Stimulated activated CD4-positive, alpha-beta T cell treated with anti-CD3 and anti-CD28 coated beads, Interleukin-2, amount 100 ng/mL, for 24 hours (primary cell): ENCODE results near the gene TMEM208.
A peak's percentile ranks its signal among the peaks of the same experiment; 100 is the strongest.

ENCODE experiments used
- DNase-seq, 2 donors: peaks; one replicate each; pipeline ENCODE4 v3.0.0-alpha.2; 2020

Gene TMEM208

GRCh38 chr16:67237396-67238277 lies 10.7 kb downstream of the TMEM208 start:
- no peak for DNase-seq

DNA sequence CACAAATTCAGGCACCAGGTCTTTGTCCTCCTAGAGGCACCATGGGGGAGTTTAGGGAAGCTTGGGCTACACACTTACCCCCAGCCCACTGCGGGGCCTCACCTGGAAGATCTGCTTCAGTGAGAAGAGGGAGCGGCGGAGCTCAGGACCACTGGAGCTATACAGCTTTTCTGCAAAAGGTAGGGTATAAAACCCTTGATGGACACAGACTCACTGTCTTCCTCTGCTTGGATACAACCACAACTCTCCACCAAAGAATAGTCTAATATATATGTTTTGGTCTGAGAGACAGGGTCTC lies 11.3 kb downstream of the TMEM208 start:
- DNase-seq = no peak

- no peak for DNase-seq
Observed at GRCh38 chr16:67238806-67239470, 12.0 kb downstream of the TMEM208 start.

- DNase-seq = no peak
Observed at GRCh38 chr16:67240506-67240905, 13.6 kb downstream of the TMEM208 start.

- no peak for DNase-seq
Observed at GRCh38 chr16:67241008-67241900, 14.3 kb downstream of the TMEM208 start.

DNA sequence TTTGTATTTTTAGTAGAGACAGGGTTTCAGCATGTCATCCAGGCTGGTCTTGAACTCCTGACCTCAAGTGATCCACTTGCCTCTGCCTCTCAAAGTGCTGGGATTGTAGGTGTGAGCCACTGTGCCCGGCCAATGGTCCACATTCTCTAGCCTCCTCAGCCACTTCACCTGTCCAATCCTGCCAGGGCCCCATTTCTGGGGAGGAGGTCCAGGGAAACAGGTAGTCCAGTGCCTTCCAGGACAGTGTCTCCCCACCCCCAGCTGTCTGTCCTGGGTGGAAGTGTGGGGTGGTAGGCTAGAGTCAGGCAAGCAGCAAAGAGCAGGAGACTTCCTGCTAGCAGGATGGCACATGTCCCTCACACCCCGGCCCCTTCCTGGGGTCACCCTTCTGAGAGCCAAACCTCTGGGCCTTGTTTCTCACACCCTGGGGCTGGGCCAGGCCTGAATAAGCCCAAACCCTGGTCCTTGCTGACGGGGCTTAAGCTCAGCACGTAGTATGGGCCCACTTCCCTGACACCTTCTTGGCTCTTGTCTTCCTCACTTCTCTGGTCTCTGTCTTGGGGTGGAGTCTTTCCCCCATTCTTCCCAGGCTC lies 15.3 kb downstream of the TMEM208 start:
- no peak for DNase-seq

DNA sequence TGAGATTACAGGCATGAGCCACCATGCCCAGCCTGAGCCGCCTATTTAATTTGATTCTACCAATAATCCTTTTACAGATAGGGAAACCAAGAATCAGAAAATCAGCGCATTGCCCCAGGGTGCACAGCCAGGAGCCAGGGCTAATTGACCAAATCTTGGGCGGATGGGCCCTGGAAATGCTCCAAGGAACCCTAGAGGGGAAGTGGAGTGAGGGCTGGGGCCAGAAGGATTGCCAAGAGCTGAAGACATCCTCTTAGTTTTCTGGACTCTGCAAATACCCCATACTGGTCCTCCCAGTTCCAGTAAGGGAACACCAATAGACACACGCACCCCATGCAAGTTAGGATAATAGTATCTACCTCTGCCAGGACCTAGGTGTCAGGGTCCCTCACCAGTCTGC lies 16.6 kb downstream of the TMEM208 start:
- DNase-seq = no peak

GRCh38 chr16:67244387-67245185 lies 17.7 kb downstream of the TMEM208 start:
- DNase-seq = peak; percentile 76 to 78

- DNase-seq = no peak
Observed at GRCh38 chr16:67245186-67245585, 18.3 kb downstream of the TMEM208 start.

DNA sequence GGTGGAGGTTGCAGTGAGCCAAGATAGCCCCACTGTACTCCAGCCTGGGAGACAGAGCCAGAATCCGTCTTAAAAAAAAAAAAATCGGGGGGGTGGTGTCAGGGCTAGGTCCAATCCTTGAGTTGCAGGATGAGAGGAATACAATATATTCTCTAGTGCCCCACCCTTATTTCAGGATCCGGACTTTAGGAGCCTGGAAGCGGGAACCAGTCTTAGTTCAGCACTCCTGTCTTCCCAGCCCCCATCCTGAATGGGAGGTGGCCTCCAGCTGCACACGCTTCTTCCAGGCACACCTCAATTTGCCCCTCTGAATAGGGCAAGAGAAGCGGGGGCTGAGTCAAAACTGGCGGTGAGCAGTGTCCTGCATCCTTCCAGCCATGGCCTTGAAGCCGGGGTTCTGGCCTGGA lies 18.7 kb downstream of the TMEM208 start:
- no peak for DNase-seq

- peak; percentile 51 to 68 for DNase-seq
Observed at GRCh38 chr16:67246081-67246755, 19.3 kb downstream of the TMEM208 start.

GRCh38 chr16:67246756-67247191 lies 19.8 kb downstream of the TMEM208 start:
- peak in 1 of 2 donors; percentile 29 for DNase-seq

DNA sequence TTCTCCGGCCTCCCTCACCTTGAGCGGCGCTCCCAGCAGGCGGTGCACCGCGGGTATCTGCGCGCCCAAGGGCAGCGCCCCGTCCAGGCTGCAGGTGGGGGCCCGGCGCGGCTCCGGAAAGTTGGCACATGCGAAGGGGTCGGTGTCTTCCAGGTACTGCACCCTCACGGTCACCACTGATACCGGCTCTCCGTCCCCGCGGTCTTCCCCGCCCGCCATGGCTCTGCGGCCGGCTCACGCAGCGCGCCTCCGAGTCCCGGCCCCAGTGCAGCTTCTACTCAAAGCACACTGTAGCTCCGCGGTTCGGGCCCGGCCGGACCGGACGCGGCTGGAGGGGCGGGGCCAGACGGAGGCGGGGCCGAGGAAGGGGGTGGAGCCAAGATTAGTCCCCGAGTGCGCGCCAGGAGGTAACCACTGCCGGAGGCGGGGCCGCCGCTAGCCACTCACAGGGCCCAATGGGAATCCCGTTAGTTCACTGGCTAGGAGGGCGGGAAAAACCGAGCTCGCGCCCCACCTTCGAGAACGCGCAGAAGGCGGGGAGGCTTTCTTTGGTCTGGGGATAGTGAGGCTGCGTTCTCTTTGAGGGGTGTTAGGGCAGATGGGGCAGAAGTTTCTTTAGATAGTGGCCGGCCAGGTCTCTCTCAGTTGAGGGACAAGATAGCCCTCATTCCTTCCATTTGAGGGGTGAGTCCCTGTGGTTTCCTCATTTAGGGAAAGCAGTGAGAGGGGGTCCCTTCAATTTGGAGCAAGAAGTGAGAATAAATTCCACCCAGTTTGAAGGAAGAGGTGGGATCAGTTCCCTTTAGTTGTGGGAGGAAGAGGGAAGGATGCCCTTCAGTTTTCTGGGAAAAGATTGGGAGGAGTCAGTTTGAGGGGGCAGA lies 20.5 kb downstream of the TMEM208 start, which contains the start of gene FHOD1:
Gene FHOD1, minus strand, starts transcription at position 290 of the 881 bp plus-strand sequence. Its CDS starts 71 bp downstream, at position 219.
- peak; percentile 97 to 100 for DNase-seq

- DNase-seq = no peak
Observed at GRCh38 chr16:67248073-67248400, 21.1 kb downstream of the TMEM208 start.

GRCh38 chr16:67248401-67249177 lies 21.7 kb downstream of the TMEM208 start, which contains the start of gene SLC9A5:
Gene SLC9A5 (plus strand): TSS chr16:67248979. CDS start chr16:67249015, 36 bp downstream.
- DNase-seq = peak; percentile 39 to 54

- no peak for DNase-seq
Observed at GRCh38 chr16:67249178-67250044, 22.5 kb downstream of the TMEM208 start.

GRCh38 chr16:67250045-67250327 lies 23.1 kb downstream of the TMEM208 start:
- DNase-seq = no peak
